GM19238 (cell line): ENCODE measurements around the gene PARD3.
"Not testable (repeated sequence)": the region's sequence is repeated elsewhere in the genome, so short reads cannot be mapped to it uniquely, and the experiment has no call there.

Source experiments
- DNase-seq: peaks from one replicate; pipeline ENCODE4 v3.0.0; 2011; ENCODE audit warnings: low spot score; ENCODE audit not compliant: insufficient read length

Gene PARD3

DNA sequence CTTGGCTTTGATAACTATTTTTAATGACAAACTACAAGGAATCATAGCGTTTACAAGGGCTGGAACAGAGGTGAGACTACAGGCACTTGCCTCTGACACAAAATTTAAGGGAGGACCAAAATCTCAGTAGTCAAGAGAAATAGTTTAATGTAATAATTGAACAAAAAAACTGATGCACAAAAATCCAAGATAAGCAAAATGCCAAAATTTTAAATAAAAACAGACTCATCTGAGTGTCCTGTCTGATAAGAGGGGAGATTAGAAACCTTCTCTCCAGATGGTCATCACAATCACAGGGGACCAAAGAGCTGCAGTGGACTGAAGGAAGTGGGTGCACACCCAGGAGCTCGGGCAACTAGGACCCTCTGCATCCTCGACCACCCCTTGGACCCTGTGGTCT is 70.5 kb downstream of the PARD3 start:
- DNase-seq, result no peak

DNA sequence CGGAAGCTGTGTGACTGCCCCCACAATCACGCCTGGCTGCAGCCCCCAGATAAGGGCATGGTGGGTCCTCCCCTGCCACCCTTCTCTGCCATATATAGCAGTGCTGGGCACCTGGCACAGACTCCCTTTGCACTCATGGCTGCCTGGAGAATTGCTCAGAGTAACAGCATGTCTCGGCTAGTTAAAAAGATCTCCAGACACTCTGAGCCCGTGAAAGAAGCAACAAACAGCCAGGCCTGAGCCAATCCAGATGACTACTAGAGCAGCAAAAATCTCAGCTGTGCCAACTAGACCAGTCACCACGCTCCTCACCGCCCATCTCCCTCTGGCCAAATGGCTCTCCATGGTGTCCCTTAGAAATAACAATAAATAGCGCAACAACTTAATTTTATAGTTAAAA is 71.3 kb downstream of the PARD3 start:
- no peak for DNase-seq

DNA sequence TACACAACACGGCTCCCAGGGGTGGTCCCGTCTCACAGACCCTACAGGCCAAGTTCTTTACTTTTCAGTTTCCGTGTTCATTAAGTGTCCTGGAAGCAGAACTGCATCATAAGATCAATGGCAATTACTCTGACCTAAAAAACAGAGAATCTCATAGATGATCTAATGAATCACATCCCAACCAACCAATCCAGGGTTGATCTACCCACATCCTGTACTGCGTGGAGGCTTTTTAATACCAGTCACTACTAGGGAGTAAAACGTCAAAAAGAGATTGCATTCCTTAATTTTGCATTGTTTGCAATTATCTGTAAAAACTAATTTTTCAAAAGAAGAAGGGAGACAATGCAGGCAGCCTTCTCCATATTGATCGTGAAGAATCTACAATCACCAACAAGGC is 72.6 kb downstream of the PARD3 start:
- DNase-seq, result no peak

DNA sequence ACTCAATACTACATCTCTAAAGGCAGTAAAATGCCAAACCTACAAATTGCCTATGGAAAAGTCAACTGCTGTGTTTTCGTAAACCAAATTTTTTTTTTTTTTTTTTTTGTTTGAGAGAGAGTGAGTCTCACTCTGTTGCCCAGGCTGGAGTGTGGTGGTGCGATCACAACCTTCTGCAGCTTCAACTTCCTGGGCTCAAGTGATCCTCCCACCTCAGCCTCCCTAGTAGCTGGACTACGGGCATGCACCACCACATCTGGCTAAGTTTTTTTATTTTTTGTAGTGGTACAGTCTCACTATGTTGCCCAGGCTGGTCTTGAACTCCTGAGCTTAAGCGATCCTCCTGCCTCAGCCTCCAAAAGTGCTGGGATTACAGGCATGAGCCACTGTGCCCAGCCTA is 74.0 kb downstream of the PARD3 start:
- DNase-seq, result not testable (repeated sequence)

DNA sequence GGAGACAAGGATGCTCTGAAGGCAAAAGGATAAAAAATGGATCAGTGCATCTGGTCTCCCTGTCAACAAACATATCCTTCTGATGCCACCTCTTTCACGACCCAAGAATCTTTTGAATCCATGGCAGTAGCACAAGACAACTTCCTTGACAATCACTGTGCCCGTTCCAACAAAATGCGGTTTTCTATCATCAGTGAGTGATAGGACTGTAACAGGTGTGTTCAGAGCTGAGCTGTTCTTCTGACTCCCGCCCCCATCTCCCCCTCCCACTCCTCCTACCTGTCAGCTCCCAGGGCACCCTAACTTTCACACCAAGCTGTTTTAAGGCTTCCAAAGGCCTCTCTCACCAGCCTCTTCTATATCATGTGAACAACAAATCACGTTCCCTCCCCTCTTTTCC is 74.8 kb downstream of the PARD3 start:
- DNase-seq, result no peak

DNA sequence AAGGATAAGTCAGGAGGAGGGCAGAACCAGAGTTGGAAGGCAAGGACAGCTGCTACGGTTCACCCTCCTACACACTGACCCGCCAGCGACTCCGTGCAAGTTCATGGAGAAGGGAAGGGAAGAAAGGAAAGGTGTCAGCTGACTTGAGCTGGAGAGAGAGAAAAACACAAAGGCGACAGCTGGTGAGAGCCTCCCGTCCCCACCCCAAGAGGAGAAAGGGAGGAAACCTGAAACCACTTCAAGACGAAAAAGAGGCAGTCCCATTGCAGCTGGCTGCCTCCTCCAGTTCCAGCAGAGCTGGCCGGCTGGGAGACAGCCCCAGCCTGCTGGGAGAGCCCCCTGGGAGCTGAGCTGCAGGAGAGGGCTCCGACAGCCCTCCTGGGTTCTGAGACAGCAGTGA is 75.2 kb downstream of the PARD3 start:
- DNase-seq, result no peak

DNA sequence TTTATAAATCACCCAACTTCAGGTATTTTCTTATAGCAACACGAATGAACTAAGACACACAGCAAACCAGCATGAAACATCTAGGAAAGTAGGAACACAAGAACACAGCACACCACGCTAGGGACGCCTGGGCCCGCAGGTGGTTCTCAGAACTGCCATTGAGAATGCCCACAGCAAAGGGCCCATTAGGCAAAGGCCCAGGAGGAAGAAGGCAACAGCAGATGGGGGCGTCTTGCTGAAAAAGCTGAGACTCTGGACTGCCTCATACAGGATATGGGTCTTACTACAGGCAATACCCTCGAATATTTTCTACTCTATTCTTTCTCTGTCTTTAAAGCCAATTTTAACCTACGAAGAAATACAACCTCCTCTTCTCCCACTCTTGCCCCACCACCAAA is 77.3 kb downstream of the PARD3 start:
- no peak for DNase-seq

DNA sequence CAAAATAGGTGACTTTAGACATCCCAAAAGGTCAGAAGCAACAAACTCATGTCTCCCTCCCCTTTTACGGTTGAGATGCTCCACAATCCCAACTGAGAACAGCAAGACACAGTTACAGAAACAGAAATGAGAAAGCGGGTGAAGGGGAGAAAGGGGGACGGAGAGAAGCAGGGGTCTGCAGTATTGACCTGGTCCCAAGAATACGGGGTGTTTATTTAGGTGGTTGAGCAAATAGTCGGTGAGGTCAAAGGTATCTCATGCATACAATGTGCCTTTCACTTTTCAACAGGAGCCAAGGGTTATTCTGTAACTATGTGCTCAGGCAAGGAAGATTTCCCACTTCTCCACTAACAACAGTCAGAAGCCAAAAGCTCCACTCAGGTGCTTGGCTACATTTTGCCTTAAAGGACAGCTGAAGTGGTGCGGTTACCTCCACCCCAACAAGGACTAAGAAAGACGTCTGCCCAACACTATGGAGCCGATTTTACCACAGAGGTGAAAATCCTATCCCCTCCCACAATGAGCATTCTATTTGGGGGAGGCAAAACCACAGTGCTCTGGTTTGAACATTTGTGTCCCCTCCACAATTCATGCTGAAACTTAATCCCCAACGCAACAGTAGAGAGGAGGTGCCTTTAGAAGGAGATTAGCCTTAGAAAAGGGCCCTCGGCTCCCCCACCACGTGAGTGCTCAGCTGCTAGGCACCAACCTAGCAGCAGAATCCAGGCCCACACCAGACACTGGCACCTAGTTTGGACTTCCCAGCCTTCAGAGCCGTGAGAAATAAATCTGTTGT is 77.9 kb downstream of the PARD3 start:
- DNase-seq, result no peak

DNA sequence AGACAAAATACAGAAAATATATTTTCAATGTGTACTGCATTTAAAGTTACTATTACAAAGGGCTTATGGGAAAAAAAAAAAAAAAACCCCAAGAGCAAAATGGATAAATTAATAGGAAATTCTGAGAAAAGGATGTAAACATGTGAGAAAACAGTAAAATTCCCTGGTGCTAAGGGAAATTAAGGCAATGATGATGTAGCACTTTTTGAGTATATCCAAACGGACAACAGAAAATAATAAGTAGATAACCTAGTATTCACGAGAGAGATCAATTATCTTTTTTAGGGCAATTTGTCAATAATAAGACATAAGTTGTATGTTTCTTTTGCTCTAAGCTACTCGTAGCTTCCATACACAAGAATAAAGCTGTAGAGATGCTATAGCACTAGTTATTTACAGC is 80.2 kb downstream of the PARD3 start:
- no peak for DNase-seq

DNA sequence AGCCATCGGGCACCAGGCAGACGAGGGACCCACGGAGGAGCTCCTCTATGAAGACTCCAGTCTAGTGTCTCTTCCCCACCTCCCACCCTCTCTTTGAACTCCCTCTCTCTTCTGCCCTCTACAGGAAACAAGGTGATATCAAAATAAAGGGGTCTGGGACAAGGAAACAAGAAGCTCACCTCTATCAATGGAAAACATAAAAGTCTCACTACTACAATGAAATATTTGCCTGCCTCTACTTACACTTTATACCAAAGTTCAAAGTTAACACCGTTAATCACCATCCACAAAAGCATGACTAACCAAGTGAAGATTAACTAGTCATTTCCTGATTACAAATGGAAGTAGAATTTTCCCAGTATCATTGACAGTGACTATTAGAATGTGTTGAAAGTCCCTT is 82.2 kb downstream of the PARD3 start:
- no peak for DNase-seq

DNA sequence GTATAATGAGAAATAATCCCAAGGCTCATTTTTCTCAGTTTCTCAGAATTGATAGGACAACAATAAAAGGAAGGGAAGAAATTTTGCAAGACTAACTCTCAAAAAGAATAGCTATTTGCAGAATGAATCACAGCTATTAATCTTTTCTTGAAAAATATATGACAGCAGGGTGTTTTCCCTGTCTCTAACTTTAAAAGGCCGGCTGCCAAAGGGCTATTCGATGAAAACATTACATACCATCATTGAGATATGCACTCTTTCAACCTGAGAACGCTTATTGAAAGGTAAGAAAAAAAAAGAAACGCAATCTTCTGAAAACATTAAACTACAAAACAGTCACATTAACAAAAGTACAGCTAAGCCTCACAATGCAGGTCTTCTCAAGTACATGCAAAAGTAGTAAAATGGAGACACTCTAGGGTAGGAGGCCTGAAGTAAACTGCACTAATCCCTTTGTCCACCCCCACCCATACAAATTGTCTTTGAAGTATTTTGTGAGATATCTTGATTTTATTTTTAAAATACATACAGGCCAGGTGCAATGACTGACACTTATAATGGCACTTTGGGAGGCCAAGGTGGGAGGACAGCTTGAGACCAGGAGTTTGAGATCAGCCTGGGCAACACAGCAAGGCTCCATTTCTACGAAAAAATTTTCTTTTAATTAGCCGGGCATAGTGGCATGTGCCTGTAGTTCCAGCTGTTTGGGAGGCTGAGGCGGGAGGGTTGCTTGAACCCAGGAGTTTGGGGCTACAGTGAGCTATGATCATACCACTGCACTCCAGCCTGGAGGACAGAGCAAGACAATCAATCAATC is 83.0 kb downstream of the PARD3 start:
- DNase-seq, result no peak

DNA sequence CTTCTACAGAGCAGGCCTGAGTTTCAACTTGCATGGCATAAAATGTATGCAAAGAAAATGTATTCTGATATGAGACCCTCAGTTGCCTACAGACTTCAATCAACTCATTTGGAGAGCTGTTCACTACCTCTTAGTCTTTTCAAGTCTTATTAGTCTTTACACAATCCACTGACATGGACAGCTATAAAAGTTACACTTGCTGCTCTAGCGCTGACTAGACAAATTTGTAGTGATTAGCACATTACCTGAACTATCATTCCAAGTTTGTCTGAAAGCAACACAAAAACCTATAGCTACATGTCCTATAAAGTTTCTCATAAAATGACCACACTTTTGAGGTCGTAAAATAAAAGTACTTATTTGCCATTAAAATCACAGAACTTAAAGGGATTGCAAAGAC is 83.9 kb downstream of the PARD3 start:
- no peak for DNase-seq

DNA sequence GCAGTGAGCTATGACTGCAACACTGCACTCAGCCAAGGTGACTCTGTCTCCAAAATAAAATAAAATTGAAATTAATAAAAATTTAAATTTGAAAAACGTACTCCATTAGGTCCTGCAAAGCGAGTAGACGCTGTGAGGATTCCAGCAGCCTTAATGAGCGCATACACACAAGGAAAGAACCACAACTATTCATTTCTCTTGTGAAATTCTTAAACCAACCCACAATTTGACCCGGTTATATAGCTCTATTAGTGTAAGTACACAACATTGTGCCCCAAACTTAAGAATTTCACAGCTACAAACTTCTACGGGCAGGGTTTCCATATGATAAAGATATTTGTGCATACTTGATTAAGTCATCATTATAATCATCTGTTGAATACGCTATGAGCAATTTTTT is 84.4 kb downstream of the PARD3 start:
- no peak for DNase-seq

DNA sequence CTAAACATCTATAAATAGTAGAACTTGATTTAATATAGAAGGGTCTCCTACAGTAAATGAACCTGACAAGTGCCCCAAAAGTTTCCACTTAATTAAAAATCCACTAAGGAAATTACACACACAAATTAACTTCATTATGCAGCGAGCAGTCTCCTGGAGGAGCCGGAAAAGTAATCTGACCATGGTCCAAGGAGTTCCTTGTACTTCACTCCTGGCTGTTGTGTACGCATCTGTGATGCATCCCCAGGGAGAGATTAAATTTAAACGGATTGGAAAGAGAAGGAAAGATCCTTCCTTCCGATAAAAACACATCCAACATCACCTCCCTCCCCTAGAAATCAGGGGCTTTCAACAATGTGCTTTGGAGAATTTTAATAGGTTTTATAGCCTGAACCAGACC is 85.5 kb downstream of the PARD3 start:
- DNase-seq, result no peak

DNA sequence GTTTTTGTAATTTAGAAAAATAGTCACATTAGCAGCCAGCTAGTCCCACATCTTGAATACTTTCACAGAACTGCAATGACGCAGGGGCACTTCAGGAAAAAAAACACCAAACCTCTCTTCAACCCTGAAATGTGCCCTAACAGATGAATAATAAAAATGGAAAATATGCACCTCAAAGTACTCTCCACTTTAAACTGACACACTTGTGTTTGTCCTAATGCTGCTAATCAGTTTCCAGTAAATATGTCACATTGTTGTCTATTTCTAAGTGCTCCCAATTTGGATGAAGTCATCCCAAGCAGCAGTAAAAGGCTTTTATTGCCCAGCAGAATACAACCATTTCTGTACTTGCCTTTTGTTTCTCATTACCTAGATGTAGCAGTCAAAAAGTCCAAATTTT is 86.7 kb downstream of the PARD3 start:
- DNase-seq, result no peak

DNA sequence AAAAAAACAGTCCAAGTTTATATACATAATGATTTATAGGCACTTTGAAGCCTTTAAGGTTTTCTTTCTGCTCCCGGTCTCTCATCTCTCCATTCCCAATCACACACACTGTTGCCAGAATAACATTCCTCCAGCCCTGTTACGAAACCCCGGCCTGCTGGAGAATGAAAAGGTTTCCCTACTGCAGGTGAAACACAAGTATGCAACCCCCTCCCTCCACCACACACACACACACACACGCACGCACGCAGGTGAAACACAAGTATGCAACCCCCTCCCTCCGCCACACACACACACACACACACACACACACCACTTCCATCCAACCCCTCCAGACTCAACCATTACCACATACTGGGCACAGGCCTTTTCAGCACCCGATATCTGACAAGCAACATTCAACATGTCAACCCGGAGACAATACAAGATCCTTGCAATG is 87.5 kb downstream of the PARD3 start:
- no peak for DNase-seq

DNA sequence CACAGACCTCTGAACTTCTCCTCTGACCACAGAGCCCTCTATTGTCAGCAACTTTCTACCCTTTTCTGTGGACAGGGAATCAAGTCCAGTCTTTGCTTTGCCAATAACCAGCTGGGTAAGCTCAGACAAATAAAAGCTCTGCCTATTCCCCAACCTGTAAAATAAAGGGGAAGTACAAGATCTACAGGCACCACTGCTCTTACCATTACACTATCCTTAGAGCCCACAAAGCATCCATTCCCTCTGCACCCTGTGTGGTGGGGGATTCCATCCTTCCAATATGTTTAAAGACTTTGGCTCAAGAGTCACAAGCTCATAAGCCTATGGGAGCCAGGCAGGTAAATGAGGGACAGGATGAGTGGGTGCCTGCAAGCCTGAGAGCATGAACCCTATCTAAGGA is 88.2 kb downstream of the PARD3 start:
- no peak for DNase-seq

DNA sequence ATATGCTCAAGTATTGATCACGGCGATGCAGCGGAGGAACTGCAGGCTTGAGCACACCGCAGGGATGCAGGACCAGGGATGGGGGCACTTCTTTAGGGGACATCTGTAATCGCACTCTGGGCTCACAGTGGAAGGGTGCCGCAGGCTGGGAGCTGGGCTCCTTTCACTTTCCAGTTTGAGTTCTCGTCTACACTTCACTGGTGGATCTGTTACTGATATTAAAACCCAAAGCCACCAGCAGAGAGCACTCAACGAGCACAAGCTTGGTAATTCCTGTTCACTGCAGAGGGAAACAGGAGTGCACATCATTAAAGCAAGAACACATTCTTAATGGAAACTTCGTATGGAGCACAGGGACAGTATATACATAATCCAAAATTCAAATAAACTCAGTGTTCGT is 91.3 kb downstream of the PARD3 start:
- DNase-seq, result no peak

DNA sequence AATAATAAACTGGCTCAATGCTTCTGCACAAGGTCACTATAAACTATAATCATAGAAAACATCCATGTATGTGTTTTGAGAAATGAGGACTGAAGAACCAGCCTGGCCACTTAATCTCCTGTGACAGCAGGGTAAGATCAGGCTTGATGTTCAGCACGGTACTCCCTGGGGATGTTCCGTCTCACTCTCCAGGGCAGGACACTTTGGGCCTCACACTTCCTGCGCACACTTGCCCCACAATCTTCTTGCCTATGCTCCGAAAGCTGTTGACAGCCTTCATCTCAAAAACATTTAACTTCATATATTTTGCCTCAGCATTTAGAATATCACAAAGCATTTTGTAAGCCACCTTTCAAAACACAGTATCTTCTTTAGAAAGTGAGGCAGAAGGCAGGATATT is 92.7 kb downstream of the PARD3 start:
- DNase-seq, result no peak

DNA sequence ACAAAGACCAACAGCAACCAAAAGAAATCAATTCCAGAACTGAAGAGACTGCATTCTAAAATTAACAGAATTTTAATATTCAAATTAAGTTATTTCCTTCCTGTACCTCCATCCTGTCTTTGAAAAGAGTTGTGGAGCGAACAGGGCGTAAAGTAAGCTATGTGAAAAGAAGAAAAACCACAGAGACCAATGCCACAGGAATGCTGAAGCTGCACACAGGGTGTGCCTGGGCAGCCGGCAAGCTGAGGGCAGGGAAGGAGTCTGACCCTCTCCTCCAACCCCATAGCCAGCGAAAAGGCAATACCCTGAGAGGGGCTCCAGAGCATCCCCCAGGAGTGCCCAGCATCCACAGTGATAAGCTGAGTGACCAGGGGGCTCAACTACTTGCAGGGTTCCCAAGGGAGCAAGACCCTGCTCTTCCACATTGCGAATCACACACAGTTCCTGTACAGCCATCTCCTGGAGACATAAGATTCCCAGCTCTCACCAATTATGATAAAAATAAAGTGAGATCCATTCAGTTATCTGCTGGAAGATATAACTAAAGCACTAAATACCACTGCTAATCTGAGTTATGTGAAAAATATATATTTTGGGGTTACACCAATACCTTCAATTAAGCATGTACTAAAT is 93.8 kb downstream of the PARD3 start:
- DNase-seq, result no peak

DNA sequence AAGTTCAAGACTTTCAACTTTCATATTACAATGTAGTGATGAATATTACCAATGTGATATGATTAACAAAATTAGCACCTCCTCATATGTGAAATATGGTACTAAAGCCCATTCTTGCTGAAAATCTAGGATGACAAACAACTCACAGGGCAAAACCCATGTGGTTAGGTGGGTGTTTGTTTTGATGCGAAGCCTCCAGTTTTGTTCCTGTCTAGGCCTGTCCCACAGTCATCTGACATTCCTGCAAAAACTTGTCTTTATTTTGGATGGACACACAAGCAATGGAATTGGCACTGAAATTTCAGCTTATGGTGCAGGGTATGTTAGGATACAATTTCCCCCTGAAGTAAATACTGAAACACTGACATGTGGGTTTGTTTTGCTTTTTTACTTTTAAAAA is 95.3 kb downstream of the PARD3 start:
- DNase-seq, result no peak

DNA sequence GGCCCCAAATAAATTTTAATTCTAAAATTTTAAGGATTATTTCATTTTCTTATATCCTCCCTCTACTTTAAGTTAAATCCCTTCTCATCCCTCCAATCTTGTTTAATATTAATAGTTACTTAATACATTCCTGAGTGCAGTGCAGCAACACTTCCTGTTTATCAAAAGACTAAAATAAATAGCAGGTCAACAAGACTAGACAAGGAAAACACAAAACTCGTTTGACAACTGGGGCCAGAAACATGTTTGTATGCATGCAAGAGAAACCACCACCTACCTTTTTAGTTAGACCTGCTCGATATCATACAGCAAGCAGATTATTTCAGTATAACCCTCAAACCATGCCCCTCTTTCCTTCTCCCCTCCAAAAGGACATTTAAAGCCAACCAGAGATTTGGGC is 95.8 kb downstream of the PARD3 start:
- DNase-seq, result no peak
